ENCODE results near the gene GRIK3. TPM values are rescaled to one million over a fixed set of nuclear protein-coding genes. Genes with fewer than 3 reads are reported as not detected.

GRIK3 gene
- polyA plus RNA-seq, 1 donor (not counting 4 experiments of a cell fraction or from before 2014, with no cell fraction given): not detected

DNA sequence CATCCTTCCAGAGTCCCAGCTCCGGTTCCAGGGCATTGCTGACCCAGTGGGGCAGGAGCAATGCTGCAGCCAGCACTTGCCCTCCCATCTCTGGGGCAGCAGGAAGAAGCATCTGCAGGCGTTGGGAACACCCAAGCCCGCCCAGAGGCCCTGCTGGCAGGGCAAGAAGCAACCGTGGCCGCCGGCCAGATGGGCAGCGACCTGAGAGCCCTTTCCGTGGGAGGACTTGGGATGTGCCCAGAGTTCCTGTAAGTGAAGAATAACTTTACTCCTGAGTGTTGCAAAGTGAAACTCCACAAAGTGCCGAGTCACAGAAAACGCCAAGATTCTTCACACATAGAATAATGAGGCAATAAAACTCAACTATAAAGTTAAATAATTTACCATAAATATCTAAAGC lies 46.0 kb downstream of the GRIK3 start:
- H3K4me2 ChIP-seq (ENCODE audit: control insufficient read depth, extremely low read depth, insufficient read depth, low read depth, low read length): no peak overlapping the region
- no peak overlapping the region for H3K4me3 ChIP-seq (ENCODE audit: control insufficient read depth in 2 of 3, extremely low read depth in 1 of 3, insufficient read depth in 2 of 3, low read depth in 1 of 3, low read length in 3 of 3)
- H3K9me3 ChIP-seq (ENCODE audit: control insufficient read depth, low read depth, low read length): no peaks in the 10 kb centered on the region
- H3K27ac ChIP-seq (ENCODE audit: control insufficient read depth, insufficient read depth, low read length): no peak overlapping the region
- H3K79me2 ChIP-seq (ENCODE audit: control insufficient read depth, insufficient read depth, low read length): no peaks in the 10 kb centered on the region
- FAIRE-seq (no peak), DNase-seq (ENCODE audit: low read depth, low spot score) (no peak)
- no peaks in the 10 kb centered on the region for H4K20me1 ChIP-seq (ENCODE audit: control insufficient read depth, extremely low read depth, insufficient read depth, low read length)
- no peaks in the 10 kb centered on the region for H3K9me1 ChIP-seq (ENCODE audit: control insufficient read depth, extremely low read depth, insufficient read depth, low read length)
- no peaks in the 10 kb centered on the region for H3K36me3 ChIP-seq (ENCODE audit: control insufficient read depth in 2 of 2, extremely low read depth in 1 of 2, insufficient read depth in 2 of 2, low read length in 2 of 2)
- no peak overlapping the region for H2AFZ ChIP-seq (ENCODE audit: control insufficient read depth, low read length)
- dilution Hi-C loops (cut with MboI; ENCODE audit: extremely low pct_ligation_motif_present, low sequenced_read_pairs): no loop called here
- H3K27me3 ChIP-seq (ENCODE audit: control insufficient read depth, extremely low read depth, insufficient read depth, low read length): no peaks in the 10 kb centered on the region
- no peak overlapping the region for H3K9ac ChIP-seq (ENCODE audit: control insufficient read depth, extremely low read depth, insufficient read depth, low read length)
- H3K4me1 ChIP-seq (ENCODE audit: control insufficient read depth, extremely low read depth, insufficient read depth, low read length): no peaks in the 10 kb centered on the region
- no peak for TF ChIP-seq EZH2 (IDR thresholded peaks at IDR 0.05; ENCODE audit: low read length)
- TF ChIP-seq, protein P1, sequence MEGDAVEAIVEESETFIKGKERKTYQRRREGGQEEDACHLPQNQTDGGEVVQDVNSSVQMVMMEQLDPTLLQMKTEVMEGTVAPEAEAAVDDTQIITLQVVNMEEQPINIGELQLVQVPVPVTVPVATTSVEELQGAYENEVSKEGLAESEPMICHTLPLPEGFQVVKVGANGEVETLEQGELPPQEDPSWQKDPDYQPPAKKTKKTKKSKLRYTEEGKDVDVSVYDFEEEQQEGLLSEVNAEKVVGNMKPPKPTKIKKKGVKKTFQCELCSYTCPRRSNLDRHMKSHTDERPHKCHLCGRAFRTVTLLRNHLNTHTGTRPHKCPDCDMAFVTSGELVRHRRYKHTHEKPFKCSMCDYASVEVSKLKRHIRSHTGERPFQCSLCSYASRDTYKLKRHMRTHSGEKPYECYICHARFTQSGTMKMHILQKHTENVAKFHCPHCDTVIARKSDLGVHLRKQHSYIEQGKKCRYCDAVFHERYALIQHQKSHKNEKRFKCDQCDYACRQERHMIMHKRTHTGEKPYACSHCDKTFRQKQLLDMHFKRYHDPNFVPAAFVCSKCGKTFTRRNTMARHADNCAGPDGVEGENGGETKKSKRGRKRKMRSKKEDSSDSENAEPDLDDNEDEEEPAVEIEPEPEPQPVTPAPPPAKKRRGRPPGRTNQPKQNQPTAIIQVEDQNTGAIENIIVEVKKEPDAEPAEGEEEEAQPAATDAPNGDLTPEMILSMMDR (optimal IDR thresholded peaks at IDR 0.05 in 1 of 3, IDR thresholded peaks at IDR 0.05 in 1 of 3, conservative IDR thresholded peaks at IDR 0.05 in 1 of 3; ENCODE audit: extremely low read depth in 1 of 3, insufficient read depth in 2 of 3, low read length in 3 of 3): no peak

DNA sequence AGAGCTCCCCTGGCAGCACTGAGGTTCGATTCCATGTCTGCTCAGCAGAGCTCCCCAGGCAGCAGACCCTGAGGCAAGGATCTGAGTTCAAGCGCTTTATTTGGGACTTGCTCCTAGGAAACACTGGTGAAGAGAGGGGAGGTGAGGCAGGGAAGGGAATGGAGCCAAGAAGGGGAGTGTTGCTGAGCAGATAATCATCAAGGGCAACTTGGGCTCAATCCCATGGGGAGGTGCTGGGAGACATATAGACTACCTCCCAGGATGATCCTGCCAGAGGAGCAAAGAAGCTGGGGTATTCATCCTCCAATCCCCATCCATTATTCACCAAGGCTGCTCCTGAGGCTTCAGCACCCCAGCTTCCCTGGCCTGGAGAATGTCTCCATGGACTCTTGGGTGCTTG lies 47.0 kb downstream of the GRIK3 start:
- no peak for DNase-seq (ENCODE audit: low read depth, low spot score)
- TF ChIP-seq, protein P1 (optimal IDR thresholded peaks at IDR 0.05 in 1 of 3, IDR thresholded peaks at IDR 0.05 in 1 of 3, conservative IDR thresholded peaks at IDR 0.05 in 1 of 3; ENCODE audit: extremely low read depth in 1 of 3, insufficient read depth in 2 of 3, low read length in 3 of 3): no peak
- TF ChIP-seq EZH2 (IDR thresholded peaks at IDR 0.05; ENCODE audit: low read length): no peak
- no peak overlapping the region for H3K4me2 ChIP-seq (ENCODE audit: control insufficient read depth, extremely low read depth, insufficient read depth, low read depth, low read length)
- FAIRE-seq: no peak
- H3K9me1 ChIP-seq (ENCODE audit: control insufficient read depth, extremely low read depth, insufficient read depth, low read length): no peaks in the 10 kb centered on the region
- no peak overlapping the region for H3K9ac ChIP-seq (ENCODE audit: control insufficient read depth, extremely low read depth, insufficient read depth, low read length)
- H2AFZ ChIP-seq (ENCODE audit: control insufficient read depth, low read length): no peak overlapping the region
- H3K27ac ChIP-seq (ENCODE audit: control insufficient read depth, insufficient read depth, low read length): no peak overlapping the region
- H3K9me3 ChIP-seq (ENCODE audit: control insufficient read depth, low read depth, low read length): no peaks in the 10 kb centered on the region
- dilution Hi-C loops (cut with MboI; ENCODE audit: extremely low pct_ligation_motif_present, low sequenced_read_pairs): no loop called here
- no peak overlapping the region for H3K4me3 ChIP-seq (ENCODE audit: control insufficient read depth in 2 of 3, extremely low read depth in 1 of 3, insufficient read depth in 2 of 3, low read depth in 1 of 3, low read length in 3 of 3)
- no peaks in the 10 kb centered on the region for H3K36me3 ChIP-seq (ENCODE audit: control insufficient read depth in 2 of 2, extremely low read depth in 1 of 2, insufficient read depth in 2 of 2, low read length in 2 of 2)
- no peaks in the 10 kb centered on the region for H4K20me1 ChIP-seq (ENCODE audit: control insufficient read depth, extremely low read depth, insufficient read depth, low read length)
- no peaks in the 10 kb centered on the region for H3K27me3 ChIP-seq (ENCODE audit: control insufficient read depth, extremely low read depth, insufficient read depth, low read length)
- no peaks in the 10 kb centered on the region for H3K79me2 ChIP-seq (ENCODE audit: control insufficient read depth, insufficient read depth, low read length)
- no peaks in the 10 kb centered on the region for H3K4me1 ChIP-seq (ENCODE audit: control insufficient read depth, extremely low read depth, insufficient read depth, low read length)
